ENCODE measurements around the gene TAF15.
A peak's percentile ranks its signal among the peaks of the same experiment; 100 is the strongest.

TAF15 gene

GRCh38 chr17:35878361-35878760, 69.1 kb downstream of the TAF15 start:
- no peak overlapping the region for H3K4me3 ChIP-seq (ENCODE audit: low read length)
- DNase-seq (ENCODE audit: low read depth) = no peak
- no peak for TF ChIP-seq CTCF (conservative IDR thresholded peaks at IDR 0.05; ENCODE audit: low read length)

GRCh38 chr17:35879773-35880654, 70.7 kb downstream of the TAF15 start, which contains the start of gene CCL5:
TSS of gene CCL5 (minus strand) at chr17:35880360.
- no peak for DNase-seq (ENCODE audit: low read depth)
- H3K4me3 ChIP-seq (ENCODE audit: low read length) = no peak within 1 kb of the TSS
- TF ChIP-seq CTCF (conservative IDR thresholded peaks at IDR 0.05; ENCODE audit: low read length) = no peak

GRCh38 chr17:35889241-35889640, 80.0 kb downstream of the TAF15 start:
- no peak for TF ChIP-seq CTCF (conservative IDR thresholded peaks at IDR 0.05; ENCODE audit: low read length)
- no peak for DNase-seq (ENCODE audit: low read depth)
- no peak overlapping the region for H3K4me3 ChIP-seq (ENCODE audit: low read length)

GRCh38 chr17:35889818-35890773, 80.8 kb downstream of the TAF15 start:
- peak; percentile 15 for DNase-seq (ENCODE audit: low read depth)
- no peak overlapping the region for H3K4me3 ChIP-seq (ENCODE audit: low read length)

GRCh38 chr17:35890774-35891155, 81.5 kb downstream of the TAF15 start:
- no peak overlapping the region for H3K4me3 ChIP-seq (ENCODE audit: low read length)
- DNase-seq (ENCODE audit: low read depth) = no peak
- no peak for TF ChIP-seq CTCF (conservative IDR thresholded peaks at IDR 0.05; ENCODE audit: low read length)

More at GRCh38 chr17:35889818-35890773, 80.8 kb downstream of the TAF15 start:
- no peak for TF ChIP-seq CTCF (conservative IDR thresholded peaks at IDR 0.05; ENCODE audit: low read length)

- no peak for TF ChIP-seq CTCF (conservative IDR thresholded peaks at IDR 0.05; ENCODE audit: low read length)
- H3K4me3 ChIP-seq (ENCODE audit: low read length) = no peak overlapping the region
- DNase-seq (ENCODE audit: low read depth) = no peak
Observed at GRCh38 chr17:35891269-35891668, 82.0 kb downstream of the TAF15 start.
